Measurements from ENCODE around the gene EYA2. TPM values are rescaled to one million over a fixed set of nuclear protein-coding genes. Genes with fewer than 3 reads are reported as not detected.

The EYA2 gene
- total and polyA plus RNA-seq, 2 of the 4 experiments (the other 2 are of a cell fraction): 2.3 to 5.4 TPM

- H2BK15ac ChIP-seq (ENCODE audit: low read depth, low read length): no peak overlapping the region
- no peak overlapping the region for H4K91ac ChIP-seq (ENCODE audit: insufficient read depth, low read depth, low read length)
- H3K9me1 ChIP-seq (ENCODE audit: insufficient read depth, low read length): 0 out of 2 replicates have a peak, but pooled peaks cover 6% of the 10 kb centered on the region
- no peak overlapping the region for H2BK20ac ChIP-seq (ENCODE audit: low read depth, low read length)
- no peak overlapping the region for H2AK5ac ChIP-seq (ENCODE audit: low read depth, low read length)
- H4K5ac ChIP-seq (ENCODE audit: low read depth, low read length): no peak overlapping the region
- no peak overlapping the region for H3K14ac ChIP-seq (replicated peaks; ENCODE audit: low read depth, low read length)
- no peak overlapping the region for H3K56ac ChIP-seq (ENCODE audit: extremely low read depth, insufficient read depth, low read length)
- dilution Hi-C loops (cut with HindIII; ENCODE audit: low sequenced_read_pairs, unreplicated experiment) (no loop called here), intact Hi-C loops (cut with micrococcal nuclease) (no loop called here), in situ Hi-C loops (cut with MboI; ENCODE audit: low sequenced_read_pairs) (loop anchor here (5.0 to 10.0 kb wide), 2 partner anchors 184 to 427 kb away; no protein-coding TSS in a partner anchor)
- H2BK5ac ChIP-seq (ENCODE audit: low read depth, low read length, poor library complexity, severe bottlenecking): no peak overlapping the region
- H3K36me3 ChIP-seq (ENCODE audit: control insufficient read depth, insufficient read depth, low read length): no peaks in the 10 kb centered on the region
- H3K4me1 ChIP-seq (ENCODE audit: control insufficient read depth, insufficient read depth, low read length): peaks cover 3% of the 10 kb centered on the region; the same call in 1 of the 2 replicates
- no peaks in the 10 kb centered on the region for H4K20me1 ChIP-seq (ENCODE audit: insufficient read depth, low read length)
- no peaks in the 10 kb centered on the region for H3K79me1 ChIP-seq (ENCODE audit: low read depth in 1 of 2, low read length in 2 of 2)
- H3K4me3 ChIP-seq (ENCODE audit: insufficient read depth, low read depth, low read length): no peak overlapping the region
- CTCF ChIA-PET: interaction anchor here (0.6 to 1.6 kb wide), 2 partner anchors 181 to 186 kb away, joined by 3 to 8 read pairs; no protein-coding TSS in a partner anchor
- H3K18ac ChIP-seq (ENCODE audit: low read depth, low read length): no peak overlapping the region
- no peak overlapping the region for H2AK9ac ChIP-seq (replicated peaks; ENCODE audit: low read depth, low read length, poor library complexity)
- H3K27me3 ChIP-seq (ENCODE audit: control insufficient read depth, insufficient read depth, low read length): no peaks in the 10 kb centered on the region
- H2BK120ac ChIP-seq (ENCODE audit: low read depth, low read length): no peak overlapping the region
- ATAC-seq (ENCODE audit: low read depth) (no peak), DNase-seq (peak; percentile 34)
- H2AFZ ChIP-seq (replicated peaks; ENCODE audit: low read length, poor library complexity): no peak overlapping the region
- TF ChIP-seq RAD21 (IDR thresholded peaks at IDR 0.05; ENCODE audit: low read length) (no peak), MAFK (IDR thresholded peaks at IDR 0.05; ENCODE audit: low read depth, low read length) (no peak), MAZ (IDR thresholded peaks at IDR 0.05; ENCODE audit: borderline replicate concordance, low read depth, low read length) (no peak), RCOR1 (IDR thresholded peaks at IDR 0.05; ENCODE audit: insufficient replicate concordance, low read length) (peak; percentile 89), FOS (IDR thresholded peaks at IDR 0.05; ENCODE audit: low read depth, low read length) (no peak)
- BruUV-seq (replicated peaks): no TSS peak
- H3K27ac ChIP-seq (ENCODE audit: insufficient read depth, low read length): no peak overlapping the region
- 100% methylated on average over 1 of the region's 3 CpGs; no CpG with 5 or more reads in 1 of the 2 experiments for WGBS, 2 experiments (ENCODE audit: extremely low coverage in 2 of 2, insufficient read length in 1 of 2)
- POLR2A ChIA-PET (ENCODE audit: unreplicated experiment): no interaction called here
- no peak overlapping the region for H3K4me2 ChIP-seq (ENCODE audit: low read depth, low read length)
- no peak overlapping the region for H3K4ac ChIP-seq (ENCODE audit: low read depth, low read length)
- no peaks in the 10 kb centered on the region for H3K9me3 ChIP-seq (ENCODE audit: control insufficient read depth, insufficient read depth, low read length)
- no peak overlapping the region for H3K23ac ChIP-seq (ENCODE audit: low read depth, low read length)
- no peak overlapping the region for H3K9ac ChIP-seq (ENCODE audit: low read depth, low read length)
- no peak overlapping the region for H4K8ac ChIP-seq (ENCODE audit: low read depth in 2 of 2, low read length in 2 of 2)
Observed at GRCh38 chr20:47198254-47198671, 303.6 kb downstream of the EYA2 start.

Measured in IMR-90 (cell line).